ENCODE results near the gene ADIPOR2.

The ADIPOR2 gene

DNA sequence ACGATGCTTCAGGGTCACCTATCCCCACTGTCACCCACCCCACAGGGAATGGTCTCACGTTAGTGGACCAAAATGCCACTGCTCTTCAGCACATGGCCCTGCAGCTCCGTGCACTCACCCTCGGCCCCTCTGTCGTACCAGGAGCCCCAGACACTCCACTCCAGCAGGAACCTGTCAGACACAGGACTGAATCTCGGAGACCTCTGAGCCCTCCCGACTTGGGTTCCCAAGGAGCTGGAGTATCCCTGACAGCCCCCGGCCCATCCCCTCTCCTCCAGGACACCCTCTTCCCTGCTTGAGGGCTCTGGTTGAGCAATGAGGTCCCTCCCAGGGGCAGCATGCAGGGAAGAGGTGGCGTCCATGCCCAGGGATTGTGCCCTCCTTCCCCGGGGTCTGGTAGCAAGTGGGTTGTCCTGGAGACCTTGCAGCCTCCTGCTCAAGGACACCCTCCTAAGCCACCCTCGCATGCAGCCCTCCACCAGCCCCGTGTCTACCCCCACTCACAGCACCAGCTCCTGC is 109.1 kb downstream of the ADIPOR2 start:
- Histone ChIP-seq H3K4me3 (ENCODE audit: low read depth, low read length) (no peak overlapping the region), H3K4me2 (ENCODE audit: low read length) (no peak overlapping the region), H2AFZ (no peak overlapping the region), H3K79me2 (no peaks in the 10 kb centered on the region), H3K4me1 (peaks cover 21% of the 10 kb centered on the region), H3K9me3 (ENCODE audit: control insufficient read depth, low read length) (no peaks in the 10 kb centered on the region), H3K27me3 (ENCODE audit: control insufficient read depth, insufficient read depth, low read length) (no peaks in the 10 kb centered on the region), H3K36me3 (ENCODE audit: control insufficient read depth, insufficient read depth, low read length) (no peaks in the 10 kb centered on the region), H3K27ac (no peak overlapping the region), H3K9ac (no peak overlapping the region)
- no peak for TF ChIP-seq CTCF (IDR thresholded peaks at IDR 0.05)

GRCh38 chr12:1800401-1801302 is 109.8 kb downstream of the ADIPOR2 start:
- Histone ChIP-seq H3K4me1 (peaks cover 20% of the 10 kb centered on the region), H3K27ac (no peak overlapping the region), H3K9me3 (ENCODE audit: control insufficient read depth, low read length) (no peaks in the 10 kb centered on the region), H3K4me3 (ENCODE audit: low read depth, low read length) (no peak overlapping the region), H3K27me3 (ENCODE audit: control insufficient read depth, insufficient read depth, low read length) (no peaks in the 10 kb centered on the region), H2AFZ (no peak overlapping the region), H3K36me3 (ENCODE audit: control insufficient read depth, insufficient read depth, low read length) (no peaks in the 10 kb centered on the region), H3K79me2 (no peaks in the 10 kb centered on the region), H3K4me2 (ENCODE audit: low read length) (no peak overlapping the region), H3K9ac (no peak overlapping the region)
- TF ChIP-seq CTCF (IDR thresholded peaks at IDR 0.05): peak; percentile 39

- H3K9me3 ChIP-seq (ENCODE audit: control insufficient read depth, low read length): no peaks in the 10 kb centered on the region
- H3K27me3 ChIP-seq (ENCODE audit: control insufficient read depth, insufficient read depth, low read length): no peaks in the 10 kb centered on the region
- H3K4me1 ChIP-seq: peaks cover 15% of the 10 kb centered on the region
- H3K27ac ChIP-seq: no peak overlapping the region
- H3K36me3 ChIP-seq (ENCODE audit: control insufficient read depth, insufficient read depth, low read length): no peaks in the 10 kb centered on the region
- H2AFZ ChIP-seq: no peak overlapping the region
- TF ChIP-seq CTCF (IDR thresholded peaks at IDR 0.05): no peak
- H3K4me3 ChIP-seq (ENCODE audit: low read depth, low read length): no peak overlapping the region
- H3K9ac ChIP-seq: no peak overlapping the region
- no peaks in the 10 kb centered on the region for H3K79me2 ChIP-seq
- no peak overlapping the region for H3K4me2 ChIP-seq (ENCODE audit: low read length)
These were observed 110.6 kb downstream of the ADIPOR2 start for GRCh38 chr12:1801303-1801975.

DNA sequence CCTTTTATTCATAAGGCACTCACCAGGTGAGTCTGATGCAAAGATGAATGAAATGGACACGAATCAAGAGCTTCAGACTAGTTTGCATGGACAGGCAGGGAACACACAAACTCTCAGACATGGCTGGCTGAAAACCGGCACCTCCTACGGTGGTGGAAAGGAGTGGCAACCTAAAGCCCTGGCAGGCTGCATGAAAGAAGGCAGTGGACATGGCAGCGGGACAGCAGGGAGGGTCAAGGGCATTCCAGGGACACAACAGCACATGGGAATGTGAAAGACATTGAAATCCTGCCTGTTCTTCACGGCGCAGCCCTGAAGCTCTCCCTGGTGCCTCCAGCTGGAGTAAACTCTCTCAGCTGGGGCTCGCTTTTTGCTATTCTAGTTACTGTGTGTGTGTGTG is 112.9 kb downstream of the ADIPOR2 start:
- Histone ChIP-seq H3K27me3 (ENCODE audit: control insufficient read depth, insufficient read depth, low read length) (no peaks in the 10 kb centered on the region), H3K27ac (peak overlapping the region; percentile 1), H3K4me3 (ENCODE audit: low read depth, low read length) (no peak overlapping the region), H3K9ac (no peak overlapping the region), H3K36me3 (ENCODE audit: control insufficient read depth, insufficient read depth, low read length) (no peaks in the 10 kb centered on the region), H3K4me2 (ENCODE audit: low read length) (no peak overlapping the region), H3K79me2 (no peaks in the 10 kb centered on the region), H3K9me3 (ENCODE audit: control insufficient read depth, low read length) (no peaks in the 10 kb centered on the region), H2AFZ (peak overlapping the region; percentile 83), H3K4me1 (peaks cover 12% of the 10 kb centered on the region)
- no peak for TF ChIP-seq CTCF (IDR thresholded peaks at IDR 0.05)
